ENCODE data around the gene CCR5.
"Not testable (repeated sequence)": the region's sequence is repeated elsewhere in the genome, so short reads cannot be mapped to it uniquely, and the experiment has no call there.

Gene CCR5

DNA sequence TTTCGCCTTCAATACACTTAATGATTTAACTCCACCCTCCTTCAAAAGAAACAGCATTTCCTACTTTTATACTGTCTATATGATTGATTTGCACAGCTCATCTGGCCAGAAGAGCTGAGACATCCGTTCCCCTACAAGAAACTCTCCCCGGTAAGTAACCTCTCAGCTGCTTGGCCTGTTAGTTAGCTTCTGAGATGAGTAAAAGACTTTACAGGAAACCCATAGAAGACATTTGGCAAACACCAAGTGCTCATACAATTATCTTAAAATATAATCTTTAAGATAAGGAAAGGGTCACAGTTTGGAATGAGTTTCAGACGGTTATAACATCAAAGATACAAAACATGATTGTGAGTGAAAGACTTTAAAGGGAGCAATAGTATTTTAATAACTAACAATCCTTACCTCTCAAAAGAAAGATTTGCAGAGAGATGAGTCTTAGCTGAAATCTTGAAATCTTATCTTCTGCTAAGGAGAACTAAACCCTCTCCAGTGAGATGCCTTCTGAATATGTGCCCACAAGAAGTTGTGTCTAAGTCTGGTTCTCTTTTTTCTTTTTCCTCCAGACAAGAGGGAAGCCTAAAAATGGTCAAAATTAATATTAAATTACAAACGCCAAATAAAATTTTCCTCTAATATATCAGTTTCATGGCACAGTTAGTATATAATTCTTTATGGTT is at the start of gene CCR5:
Gene CCR5 (plus strand): TSS at position 108 of the 680 bp plus-strand sequence. CDS start 1,957 bp downstream, outside the sequence.
- FAIRE-seq (no peak), DNase-seq (ENCODE audit: insufficient read length, low spot score) (no peak)
- no peak for TF ChIP-seq POLR2A (IDR thresholded peaks at IDR 0.05; ENCODE audit: low read depth, low read length)

DNA sequence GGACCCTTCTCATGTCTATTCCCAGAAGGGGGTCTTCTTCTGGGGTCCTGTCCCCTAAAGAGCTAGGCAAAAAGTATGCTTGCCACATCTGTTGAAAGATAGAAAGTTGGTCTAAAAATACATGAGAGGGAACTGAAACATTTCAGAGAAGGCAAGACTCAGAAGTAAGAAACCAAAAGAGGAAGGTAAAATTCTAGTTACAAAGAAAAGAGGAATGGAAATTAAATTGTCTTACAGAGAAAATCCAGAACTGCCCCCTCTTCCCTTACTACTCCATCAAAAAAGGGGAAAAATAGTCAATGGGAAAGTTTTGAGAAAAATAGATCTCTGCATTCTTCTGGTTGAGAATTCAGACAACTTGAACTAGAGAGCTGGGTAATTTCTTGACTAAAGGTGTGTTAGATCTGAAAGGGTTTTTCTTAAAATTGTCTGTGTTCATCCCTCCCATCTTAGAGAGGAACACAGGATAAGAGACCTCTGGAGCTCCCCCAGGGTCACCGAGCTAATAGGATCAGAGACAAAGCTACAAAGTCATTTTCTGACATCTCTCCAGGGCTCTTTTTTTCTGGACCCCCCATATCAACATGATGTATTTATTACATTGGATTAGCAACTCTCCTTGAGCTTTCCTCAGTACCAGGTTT is 49.2 kb upstream of the CCR5 start:
- DNase-seq (ENCODE audit: insufficient read length, low spot score), result no peak
- TF ChIP-seq POLR2A (IDR thresholded peaks at IDR 0.05; ENCODE audit: low read depth, low read length), result no peak
- no peak for FAIRE-seq

DNA sequence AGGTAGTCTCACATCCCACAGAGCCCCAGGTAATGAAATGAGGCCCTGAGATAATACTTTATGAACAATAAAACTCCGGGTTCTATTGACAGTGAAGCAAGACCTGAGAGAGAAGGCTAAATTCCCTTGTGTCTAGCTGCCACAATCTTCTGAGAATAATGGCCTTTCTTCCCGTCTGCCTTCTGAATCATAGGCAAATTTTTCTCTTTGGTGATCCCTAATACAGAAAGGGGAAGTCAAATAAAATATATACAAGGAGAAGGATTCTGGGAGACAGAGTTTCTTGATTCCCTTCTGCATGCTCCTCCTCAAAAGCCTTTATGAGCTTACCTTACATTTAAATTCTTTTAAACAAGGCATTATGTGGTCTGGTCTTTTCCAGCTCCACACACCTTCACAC is 46.7 kb upstream of the CCR5 start:
- FAIRE-seq, result no peak
- no peak for TF ChIP-seq POLR2A (IDR thresholded peaks at IDR 0.05; ENCODE audit: low read depth, low read length)
- DNase-seq (ENCODE audit: insufficient read length, low spot score), result no peak

DNA sequence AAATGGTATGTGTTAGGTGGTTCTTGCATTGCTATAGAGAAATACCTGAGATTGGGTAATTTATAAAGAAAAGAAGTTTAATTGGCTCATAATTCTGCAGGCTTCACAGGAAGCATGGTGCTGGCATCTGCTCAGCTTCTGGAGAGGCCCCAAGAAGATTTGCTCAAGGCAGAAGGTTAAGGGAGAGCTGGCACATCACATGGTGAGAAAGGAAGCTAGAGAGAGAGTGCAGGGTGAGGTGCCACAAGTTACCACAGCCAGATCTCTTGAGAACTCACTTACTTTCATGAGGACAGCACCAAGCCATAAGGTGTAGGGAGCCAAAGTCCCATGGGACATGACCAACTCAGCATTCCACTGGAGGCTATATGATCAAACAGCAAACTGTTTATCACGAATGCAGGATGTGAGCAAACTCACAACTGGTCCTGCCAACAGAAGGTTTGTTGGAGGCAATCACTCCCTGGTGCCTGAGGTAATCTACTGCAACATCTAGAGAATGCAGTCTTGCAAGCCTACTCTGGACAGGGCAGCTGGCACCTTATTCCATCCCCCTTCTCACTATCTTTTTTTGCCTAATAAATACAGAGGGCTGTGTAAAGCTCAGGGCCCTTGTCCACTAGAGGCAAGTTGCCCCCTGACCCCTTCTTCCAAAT is 45.0 kb upstream of the CCR5 start:
- no peak for FAIRE-seq
- no peak for TF ChIP-seq POLR2A (IDR thresholded peaks at IDR 0.05; ENCODE audit: low read depth, low read length)
- DNase-seq (ENCODE audit: insufficient read length, low spot score), result no peak

DNA sequence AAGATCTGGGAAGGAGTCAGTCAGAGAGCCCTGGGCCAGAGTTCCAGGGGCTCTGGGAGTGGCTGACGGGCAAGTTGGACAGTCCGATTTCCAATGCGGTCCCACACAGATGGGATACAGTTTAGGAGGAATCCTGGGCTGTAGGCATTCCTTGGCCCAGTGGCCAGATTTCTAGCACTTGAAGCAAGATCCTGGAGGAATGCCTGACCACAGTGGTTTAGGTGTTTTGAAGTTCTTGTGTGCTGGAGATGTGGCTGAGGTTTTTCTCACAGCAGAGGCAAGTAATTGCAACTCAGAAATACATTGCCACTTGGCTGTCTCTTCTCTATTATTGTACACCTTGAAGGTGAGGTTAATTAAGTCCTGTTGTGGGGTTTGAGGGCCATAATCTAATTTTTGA is 40.1 kb upstream of the CCR5 start:
- DNase-seq (ENCODE audit: insufficient read length, low spot score); FAIRE-seq: not testable (repeated sequence)

- FAIRE-seq, result no peak
- no peak for DNase-seq (ENCODE audit: insufficient read length, low spot score)
These were observed 35.8 kb upstream of the CCR5 start for GRCh38 chr3:46334741-46335478.

GRCh38 chr3:46335541-46335940 is 35.2 kb upstream of the CCR5 start:
- FAIRE-seq, result no peak
- no peak for TF ChIP-seq POLR2A (IDR thresholded peaks at IDR 0.05; ENCODE audit: low read depth, low read length)
- DNase-seq (ENCODE audit: insufficient read length, low spot score), result no peak

More at GRCh38 chr3:46334741-46335478, 35.8 kb upstream of the CCR5 start:
- TF ChIP-seq POLR2A (IDR thresholded peaks at IDR 0.05; ENCODE audit: low read depth, low read length), result no peak

DNA sequence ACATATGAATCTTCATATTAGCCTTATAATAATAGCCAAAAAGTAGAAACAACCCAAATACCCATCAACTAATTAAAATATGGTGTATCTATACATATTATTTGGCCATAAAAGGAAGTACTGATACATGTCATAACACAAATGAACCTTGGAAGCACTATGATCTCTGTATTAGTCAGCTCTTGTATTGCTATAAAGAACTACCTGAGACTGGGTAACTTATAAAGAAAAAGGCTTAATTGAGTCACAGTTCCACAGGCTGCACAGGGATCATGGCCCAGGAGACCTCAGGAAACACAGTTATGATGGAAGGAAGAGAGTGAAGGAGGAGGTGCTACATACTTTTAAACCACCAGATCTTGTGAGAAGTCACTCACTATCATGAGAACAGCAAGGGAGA is 32.8 kb upstream of the CCR5 start:
- no peak for TF ChIP-seq POLR2A (IDR thresholded peaks at IDR 0.05; ENCODE audit: low read depth, low read length)
- DNase-seq (ENCODE audit: insufficient read length, low spot score) (no peak), FAIRE-seq (no peak)

- DNase-seq (ENCODE audit: insufficient read length, low spot score) (no peak), FAIRE-seq (no peak)
- no peak for TF ChIP-seq POLR2A (IDR thresholded peaks at IDR 0.05; ENCODE audit: low read depth, low read length)
These were observed 31.9 kb upstream of the CCR5 start for GRCh38 chr3:46338840-46339239.

GRCh38 chr3:46344476-46344875 is 26.3 kb upstream of the CCR5 start:
- FAIRE-seq (no peak), DNase-seq (ENCODE audit: insufficient read length, low spot score) (no peak)
- TF ChIP-seq POLR2A (IDR thresholded peaks at IDR 0.05; ENCODE audit: low read depth, low read length), result no peak

GRCh38 chr3:46348823-46349482 is 21.8 kb upstream of the CCR5 start:
- no peak for TF ChIP-seq POLR2A (IDR thresholded peaks at IDR 0.05; ENCODE audit: low read depth, low read length)
- DNase-seq (ENCODE audit: insufficient read length, low spot score) (no peak), FAIRE-seq (no peak)

DNA sequence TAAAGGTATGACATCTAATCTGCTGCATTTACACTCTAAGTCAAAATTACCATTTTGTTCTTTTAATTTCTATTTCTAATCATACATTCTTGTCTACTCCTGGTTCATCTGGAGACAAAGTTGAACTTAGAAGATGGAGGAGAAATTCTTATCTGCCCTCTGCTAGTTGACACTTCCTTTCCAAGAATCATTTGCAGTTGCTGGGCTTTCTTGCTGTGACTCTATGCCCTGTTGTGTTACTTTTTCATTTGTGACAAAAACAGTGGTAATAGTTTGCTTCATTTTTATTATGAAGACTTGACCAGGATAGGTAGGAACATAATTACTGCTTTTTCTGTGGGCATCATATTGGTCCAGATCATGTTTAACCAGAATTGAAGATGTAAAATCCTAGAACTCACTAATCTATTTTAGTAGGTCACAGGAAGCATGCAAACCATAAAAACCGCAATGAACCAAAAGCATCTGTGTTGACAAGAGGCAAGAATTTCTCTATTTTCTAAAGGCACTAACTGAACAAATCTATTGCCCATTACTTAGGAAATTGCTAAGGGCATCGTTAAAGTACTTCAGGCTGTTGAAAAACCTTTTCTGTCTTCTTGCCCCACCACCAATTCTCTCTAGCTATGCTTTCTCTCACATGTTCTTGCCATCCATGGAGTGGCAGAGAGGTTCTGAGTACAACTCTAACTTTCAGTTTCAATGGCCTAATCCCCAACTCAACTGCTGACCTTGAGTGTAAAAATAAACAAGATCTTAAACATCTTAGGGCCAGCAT is 21.1 kb upstream of the CCR5 start:
- FAIRE-seq, result no peak
- TF ChIP-seq POLR2A (IDR thresholded peaks at IDR 0.05; ENCODE audit: low read depth, low read length), result no peak
- DNase-seq (ENCODE audit: insufficient read length, low spot score), result no peak

- DNase-seq (ENCODE audit: insufficient read length, low spot score), result no peak
- no peak for FAIRE-seq
- no peak for TF ChIP-seq POLR2A (IDR thresholded peaks at IDR 0.05; ENCODE audit: low read depth, low read length)
These were observed 20.5 kb upstream of the CCR5 start for GRCh38 chr3:46350262-46350565.
